Endothelial cell of umbilical vein (primary cell): ENCODE data around the gene PNPLA7. TPM values are rescaled to one million over a fixed set of nuclear protein-coding genes. Genes with fewer than 3 reads are reported as not detected.

ENCODE experiments used
- BruUV-seq: library from RNA; stranded (reverse); fragments of 400-500 nt; replicated peaks from 2 replicates; lab custom pipeline; 2021; lab: Mats Ljungman, UMichigan
- CTCF ChIA-PET: fragments of 300-600, 350-600 bp; sonication (Branson Sonifier 250); formaldehyde crosslinking; loops from one replicate; lab custom pipeline; 2021; ENCODE audit warnings: antibody characterized with exemption, inconsistent platforms; lab: Charles Lee
- POLR2A ChIA-PET: fragments of 300-600, 350-600 bp; sonication (Branson Sonifier 250); formaldehyde crosslinking; loops from one replicate; lab custom pipeline; 2021; ENCODE audit warnings: antibody characterized with exemption, inconsistent platforms; lab: Charles Lee
- DNase-seq: peaks from one replicate; pipeline ENCODE4 v3.0.0-alpha.2; 2011; ENCODE audit warnings: low read depth, low spot score
- FAIRE-seq: peaks from 2 replicates; lab custom pipeline; 2011; peaks lifted over from hg19 to GRCh38; lab: Jason Lieb, UNC
- H2AFZ ChIP-seq: 2 replicates; pipeline ENCODE4 v1.6.0; 2012; ENCODE audit warnings: low read depth, low read length, control low read depth, inconsistent platforms
- H3K27ac ChIP-seq: 2 replicates; pipeline ENCODE4 v1.5.1; 2011; ENCODE audit warnings: low read depth, mild to moderate bottlenecking, control low read depth, low read length, moderate library complexity; ENCODE audit not compliant: insufficient read depth
- H3K27me3 ChIP-seq, 2 experiments: 2 replicates each; pipeline versions ENCODE4 v1.6.0 to v1.6.1; 2011; ENCODE audit warnings: low read length in 2 of 2, mixed read lengths in 1 of 2; ENCODE audit not compliant: control insufficient read depth in 2 of 2, insufficient read depth in 2 of 2
- H3K36me3 ChIP-seq, 2 experiments: 2 replicates in 1 of 2; 3 replicates in 1 of 2; pipeline ENCODE4 v1.5.1; 2011; ENCODE audit warnings: low read length in 2 of 2, mild to moderate bottlenecking in 1 of 2, moderate library complexity in 1 of 2; ENCODE audit not compliant: control insufficient read depth in 2 of 2, insufficient read depth in 2 of 2; ENCODE audit errors: extremely low read depth in 1 of 2
- H3K4me1 ChIP-seq: 3 replicates; pipeline ENCODE4 v1.5.1; 2011; ENCODE audit warnings: mild to moderate bottlenecking, low read length; ENCODE audit not compliant: control insufficient read depth, insufficient read depth; ENCODE audit errors: extremely low read depth
- H3K4me2 ChIP-seq: 2 replicates; pipeline ENCODE4 v1.6.1; 2011; ENCODE audit warnings: low read length, control low read depth, mixed read lengths; ENCODE audit not compliant: insufficient read depth
- H3K4me3 ChIP-seq, 3 experiments: fragments of 200-600 bp in 1 of 3; sonication (generic), shearing (Covaris generic) in 1 of 3; replicated peaks in 1 of 3; 2 replicates each; pipeline ENCODE4 v1.5.1; 2011 to 2016; ENCODE audit warnings: control low read depth in 3 of 3, low read length in 3 of 3, mild to moderate bottlenecking in 2 of 3, inconsistent platforms in 1 of 3, low read depth in 1 of 3, moderate library complexity in 1 of 3; ENCODE audit not compliant: insufficient read depth in 1 of 3
- H3K79me2 ChIP-seq: 2 replicates; pipeline ENCODE4 v1.6.0; 2012; ENCODE audit warnings: low read length, inconsistent platforms; ENCODE audit not compliant: control insufficient read depth, insufficient read depth
- H3K9ac ChIP-seq: replicated peaks from 2 replicates; pipeline ENCODE3; 2011; ENCODE audit warnings: low read length, control low read depth; ENCODE audit not compliant: insufficient read depth; ENCODE audit errors: extremely low read depth
- H3K9me1 ChIP-seq: replicated peaks from 3 replicates; pipeline ENCODE4 v1.6.0; 2011; ENCODE audit warnings: mild to moderate bottlenecking, low read length; ENCODE audit not compliant: control insufficient read depth, insufficient read depth; ENCODE audit errors: extremely low read depth
- H3K9me3 ChIP-seq: replicated peaks from 2 replicates; pipeline ENCODE4 v1.5.1; 2012; ENCODE audit warnings: low read length, inconsistent platforms; ENCODE audit not compliant: control insufficient read depth, insufficient read depth
- H4K20me1 ChIP-seq: replicated peaks from 2 replicates; pipeline ENCODE3; 2011; ENCODE audit warnings: mild to moderate bottlenecking, low read length; ENCODE audit not compliant: control insufficient read depth, insufficient read depth; ENCODE audit errors: extremely low read depth
- CTCF ChIP-seq, 2 donors: IDR thresholded peaks; 1 replicate in 1 of 2; 2 replicates in 1 of 2; pipeline ENCODE4 v1.5.1; 2011; ENCODE audit warnings: low read length in 2 of 2, mild to moderate bottlenecking in 2 of 2, moderate library complexity in 2 of 2, control low read depth in 1 of 2, inconsistent platforms in 1 of 2, low read depth in 1 of 2; ENCODE audit not compliant: insufficient read depth in 1 of 2; ENCODE audit errors: extremely low read depth in 1 of 2
- EZH2 ChIP-seq: IDR thresholded peaks from 2 replicates; pipeline ENCODE4 v1.6.1; 2012; ENCODE audit warnings: borderline replicate concordance, low read depth, mild to moderate bottlenecking, moderate library complexity, low read length, inconsistent platforms; ENCODE audit not compliant: severe bottlenecking
- FOS ChIP-seq: IDR thresholded peaks from 2 replicates; pipeline ENCODE4 v1.6.1; 2011; ENCODE audit warnings: mild to moderate bottlenecking, low read length, moderate library complexity, borderline replicate concordance; ENCODE audit not compliant: insufficient read depth
- GATA2 ChIP-seq: IDR thresholded peaks from 2 replicates; pipeline ENCODE4 v1.7.0; 2011; ENCODE audit warnings: low read depth, mild to moderate bottlenecking, moderate library complexity, mixed read lengths, low read length; ENCODE audit not compliant: insufficient read length, insufficient read depth
- JUN ChIP-seq: IDR thresholded peaks from 2 replicates; pipeline ENCODE4 v1.6.1; 2011; ENCODE audit warnings: borderline replicate concordance, low read depth; ENCODE audit not compliant: insufficient read length, insufficient read depth
- MAX ChIP-seq: IDR thresholded peaks from 2 replicates; pipeline ENCODE4 v1.6.1; 2011; ENCODE audit not compliant: insufficient read depth, insufficient read length
- MYC ChIP-seq: IDR thresholded peaks from one replicate; pipeline ENCODE4 v1.6.1; 2011; ENCODE audit warnings: mild to moderate bottlenecking, low read depth, low read length
- POLR2A ChIP-seq: IDR thresholded peaks from 2 replicates; pipeline ENCODE4 v1.6.1; 2012; ENCODE audit warnings: low read depth, mild to moderate bottlenecking, control low read depth, low read length
- POLR2AphosphoS5 ChIP-seq: IDR thresholded peaks from 2 replicates; pipeline ENCODE4 v1.6.1; 2012; ENCODE audit warnings: low read depth, mild to moderate bottlenecking, control low read depth, low read length, moderate library complexity; ENCODE audit not compliant: insufficient read depth
- dilution Hi-C: fragments of 300-500 bp; cut with MboI; formaldehyde crosslinking; loops from one replicate; pipeline ENCODE4 v1.15.0; 2019; ENCODE audit warnings: low sequenced_read_pairs; ENCODE audit not compliant: extremely low pct_ligation_motif_present
- intact Hi-C: fragments of 100-400 bp; cut with micrococcal nuclease; formaldehyde crosslinking; loops from one replicate; pipeline ENCODE4 v1.10.0; 2022
- polyA plus RNA-seq, 4 experiments: library from polyadenylated mRNA; depleted of rRNA in 3 of 4; stranded (reverse) in 3 of 4; unstranded in 1 of 4; fragments of >200 nt; gene quantifications; 2 replicates each; pipeline versions ENCODE4 v1.2.1 to v1.2.3, GENCODE V29; 2011 to 2012; ENCODE audit warnings: missing spikeins in 1 of 4
- total RNA-seq: library from RNA; stranded (reverse); gene quantifications from 2 replicates; pipeline ENCODE4 v1.2.3, GENCODE V29; 2021

The PNPLA7 gene
- total and polyA plus RNA-seq, 2 donors (not counting 3 experiments of a cell fraction or from before 2014, with no cell fraction given), result 1.0 to 1.9 TPM

GRCh38 chr9:137490532-137491186 lies 59.5 kb downstream of the PNPLA7 start:
- FAIRE-seq, result no peak
- no TSS peak for BruUV-seq
- intact Hi-C loops, result no loop called here
- H3K9me3 ChIP-seq, result no peaks in the 10 kb centered on the region
- ChIA-PET CTCF (interaction anchor here (1.4 kb wide), 1 partner anchor 10 kb away, joined by 3 read pairs; no protein-coding TSS in a partner anchor), POLR2A (no interaction called here)
- dilution Hi-C loops, result no loop called here
- no peaks in the 10 kb centered on the region for H3K27me3 ChIP-seq
- H3K9ac ChIP-seq, result no peak overlapping the region
- H3K79me2 ChIP-seq, result no peaks in the 10 kb centered on the region
- no peaks in the 10 kb centered on the region for H3K4me1 ChIP-seq
- H3K4me3 ChIP-seq, result no peak overlapping the region
- no peaks in the 10 kb centered on the region for H3K36me3 ChIP-seq
- TF ChIP-seq JUN, result no peak
- no peak for TF ChIP-seq POLR2AphosphoS5
- no peak for TF ChIP-seq FOS
- no peak for TF ChIP-seq MYC
- no peak for TF ChIP-seq MAX
- TF ChIP-seq POLR2A, result no peak
- TF ChIP-seq CTCF (IDR thresholded peaks at IDR 0.05; ENCODE audit: extremely low read depth in 1 of 2, insufficient read depth in 1 of 2, low read depth in 1 of 2, low read length in 2 of 2), result no peak
- no peak for TF ChIP-seq GATA2
- no peak for TF ChIP-seq EZH2
- H3K4me2 ChIP-seq, result no peak overlapping the region
- no peak overlapping the region for H2AFZ ChIP-seq
- no peak overlapping the region for H3K27ac ChIP-seq
- no peaks in the 10 kb centered on the region for H3K9me1 ChIP-seq
- DNase-seq, result no peak
- no peaks in the 10 kb centered on the region for H4K20me1 ChIP-seq
